ENCODE results near the gene TMC1.

Gene TMC1

GRCh38 chr9:72618811-72619210 is 97.4 kb downstream of the TMC1 start:
- no peak for DNase-seq

GRCh38 chr9:72622186-72622585 is 100.8 kb downstream of the TMC1 start:
- DNase-seq = no peak

GRCh38 chr9:72623156-72623555 is 101.7 kb downstream of the TMC1 start:
- DNase-seq = no peak

GRCh38 chr9:72627147-72627546 is 105.7 kb downstream of the TMC1 start:
- no peak for DNase-seq

- DNase-seq = no peak
These were observed 106.6 kb downstream of the TMC1 start for GRCh38 chr9:72627956-72628540.

GRCh38 chr9:72633966-72634365 is 112.6 kb downstream of the TMC1 start:
- DNase-seq = no peak

GRCh38 chr9:72635197-72635596 is 113.8 kb downstream of the TMC1 start:
- no peak for DNase-seq

- DNase-seq = no peak
These were observed 115.2 kb downstream of the TMC1 start for GRCh38 chr9:72636621-72637020.

GRCh38 chr9:72643651-72644050 is 122.2 kb downstream of the TMC1 start:
- no peak for DNase-seq

GRCh38 chr9:72646061-72646460 is 124.7 kb downstream of the TMC1 start:
- DNase-seq = no peak

GRCh38 chr9:72648324-72649126 is 127.1 kb downstream of the TMC1 start:
- DNase-seq = no peak

GRCh38 chr9:72649127-72649442 is 127.7 kb downstream of the TMC1 start:
- no peak for DNase-seq

GRCh38 chr9:72650206-72650605 is 128.8 kb downstream of the TMC1 start:
- no peak for DNase-seq

GRCh38 chr9:72656021-72656420 is 134.6 kb downstream of the TMC1 start:
- no peak for DNase-seq

- DNase-seq = no peak
These were observed 135.6 kb downstream of the TMC1 start for GRCh38 chr9:72657023-72657422.

- no peak for DNase-seq
These were observed 137.3 kb downstream of the TMC1 start for GRCh38 chr9:72658703-72659102.

GRCh38 chr9:72661401-72662135 is 140.2 kb downstream of the TMC1 start:
- peak; percentile 6 for DNase-seq

- DNase-seq = no peak
These were observed 144.0 kb downstream of the TMC1 start for GRCh38 chr9:72665421-72665820.

- DNase-seq = no peak
These were observed 145.8 kb downstream of the TMC1 start for GRCh38 chr9:72667181-72667580.

GRCh38 chr9:72674961-72675360 is 153.6 kb downstream of the TMC1 start:
- DNase-seq = no peak

- no peak for DNase-seq
These were observed 154.2 kb downstream of the TMC1 start for GRCh38 chr9:72675586-72675985.

- no peak for DNase-seq
These were observed 159.3 kb downstream of the TMC1 start for GRCh38 chr9:72680593-72681282.

GRCh38 chr9:72681283-72681630 is 159.8 kb downstream of the TMC1 start:
- no peak for DNase-seq

GRCh38 chr9:72684615-72685014 is 163.2 kb downstream of the TMC1 start:
- DNase-seq = no peak

Data from DMS53 (cell line).